ENCODE results near the gene OR2A5.

GRCh38 chr7:144027974-144028373, 20.8 kb upstream of the OR2A5 start:
- no peak for TF ChIP-seq REST (IDR thresholded peaks at IDR 0.05; ENCODE audit: insufficient replicate concordance, low read depth)
- no peak for TF ChIP-seq SPI1 (IDR thresholded peaks at IDR 0.05; ENCODE audit: borderline replicate concordance, low read depth)
- TF ChIP-seq CTCF (IDR thresholded peaks at IDR 0.05; ENCODE audit: insufficient read depth, low read length), result no peak

All from HL-60 (cell line).